Stimulated activated CD4-positive, alpha-beta T cell treated with anti-CD3 and anti-CD28 coated beads, Interleukin-15, amount 100 ng/mL, for 1 hour (primary cell): ENCODE data around the gene HOXA9.

Experiments used
- DNase-seq, 2 donors: peaks; one replicate each; pipeline ENCODE4 v3.0.0-alpha.2; 2020; ENCODE audit warnings: low read depth in 1 of 2, low spot score in 1 of 2

Gene HOXA9

DNA sequence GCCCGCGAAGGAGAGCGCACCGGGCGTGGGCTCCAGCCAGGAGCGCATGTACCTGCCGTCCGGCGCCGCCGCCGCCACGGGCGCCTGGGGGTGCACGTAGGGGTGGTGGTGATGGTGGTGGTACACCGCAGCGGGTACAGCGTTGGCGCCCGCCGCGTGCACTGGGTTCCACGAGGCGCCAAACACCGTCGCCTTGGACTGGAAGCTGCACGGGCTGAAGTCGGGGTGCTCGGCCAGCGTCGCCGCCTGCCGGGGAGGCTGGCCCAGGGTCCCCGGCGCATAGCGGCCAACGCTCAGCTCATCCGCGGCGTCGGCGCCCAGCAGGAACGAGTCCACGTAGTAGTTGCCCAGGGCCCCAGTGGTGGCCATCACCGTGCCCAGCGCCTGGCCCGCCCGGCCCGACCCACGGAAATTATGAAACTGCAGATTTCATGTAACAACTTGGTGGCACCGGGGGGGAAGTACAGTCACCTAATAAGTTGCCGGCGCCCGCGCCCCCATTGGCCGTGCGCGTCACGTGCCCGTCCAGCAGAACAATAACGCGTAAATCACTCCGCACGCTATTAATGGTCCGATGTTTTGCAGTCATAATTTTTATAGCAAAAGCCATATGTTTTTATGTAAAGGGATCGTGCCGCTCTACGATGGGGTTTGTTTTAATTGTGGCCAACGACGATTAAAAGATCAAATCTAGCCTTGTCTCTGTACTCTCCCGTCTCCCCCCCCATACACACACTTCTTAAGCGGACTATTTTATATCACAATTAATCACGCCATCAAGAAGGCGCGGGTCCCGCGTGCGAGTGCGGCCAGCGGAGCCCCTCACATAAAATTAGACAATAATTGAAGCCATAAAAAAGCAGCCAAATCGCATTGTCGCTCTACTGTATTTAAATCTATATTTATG, at the start of gene HOXA9:
Gene HOXA9, minus strand, starts transcription at position 449 of the 907 bp plus-strand sequence. Its CDS starts 80 bp downstream, at position 369.
- DNase-seq, result no peak

DNA sequence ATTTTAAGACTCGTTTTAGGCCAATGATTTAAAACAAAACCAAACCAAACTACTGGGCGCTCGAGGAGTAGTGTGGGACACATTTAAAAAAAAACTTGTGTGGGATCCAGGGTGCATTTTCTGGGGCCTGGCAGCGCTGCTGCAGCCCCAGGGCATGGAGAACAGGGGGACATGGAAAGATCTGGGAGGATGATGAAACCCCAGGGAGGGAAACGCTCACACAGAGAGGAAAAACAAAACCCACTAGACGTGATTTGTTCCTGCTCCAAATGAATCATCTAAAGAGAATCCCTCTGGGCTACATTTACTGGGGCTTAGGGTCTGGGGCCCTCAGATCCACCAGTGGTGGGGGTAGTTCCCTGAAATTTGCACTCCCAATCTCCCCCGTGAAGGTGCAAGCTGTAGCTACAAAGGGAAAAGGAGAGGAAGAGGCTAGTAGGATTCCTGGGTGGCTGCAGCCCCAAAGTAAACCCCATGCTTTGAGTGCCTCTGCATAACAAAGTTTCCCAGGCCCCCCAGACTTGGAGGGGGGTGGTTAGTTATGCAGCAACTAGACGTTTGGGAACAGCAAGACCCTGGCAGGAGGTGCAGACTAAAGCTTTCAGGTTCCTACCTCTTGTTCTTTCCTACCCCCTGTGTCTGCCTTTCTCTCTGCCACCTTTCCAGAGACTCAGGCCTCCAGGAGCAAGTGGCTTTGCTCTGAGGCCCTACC, 49.1 kb upstream of the HOXA9 start:
- no peak for DNase-seq

DNA sequence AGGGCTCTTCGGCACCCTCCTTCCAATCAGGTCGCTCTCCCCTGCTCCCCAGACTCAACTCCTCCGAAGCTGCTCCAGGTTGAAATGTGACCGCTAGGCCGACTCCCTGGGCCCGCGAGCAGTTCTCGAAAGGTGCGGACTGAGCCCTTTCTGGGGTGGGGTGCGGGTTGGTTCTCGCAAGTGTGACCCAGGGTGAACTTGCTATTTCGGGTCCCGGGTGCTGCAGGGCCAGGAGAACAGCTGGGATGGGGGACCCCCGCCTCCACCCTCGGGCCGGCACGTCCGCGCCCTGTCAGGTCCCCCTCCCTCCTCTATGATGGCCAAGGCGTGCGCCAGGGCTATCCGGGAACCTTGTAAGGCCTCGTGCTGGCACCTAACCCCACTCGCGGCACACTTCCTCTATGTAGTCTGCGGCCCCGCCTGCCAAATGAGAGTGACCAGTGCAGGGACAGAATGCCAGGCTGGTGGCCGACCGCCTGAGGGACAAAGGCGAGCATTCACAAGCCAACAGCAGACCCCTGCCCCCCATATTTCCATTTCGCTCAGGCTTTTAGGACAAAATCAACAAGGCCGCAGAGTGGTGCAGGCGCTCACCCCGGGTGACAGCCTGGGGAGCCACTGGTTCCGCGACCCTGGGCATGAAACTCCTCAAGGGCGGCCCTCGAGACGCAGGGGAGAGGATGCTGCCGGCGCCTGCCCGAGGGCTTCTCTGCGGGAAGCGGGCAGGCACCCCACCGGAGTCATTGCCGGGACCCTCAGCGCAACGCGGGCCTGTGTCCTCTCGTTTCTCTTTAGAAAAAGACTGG, 48.3 kb upstream of the HOXA9 start:
- no peak for DNase-seq

DNA sequence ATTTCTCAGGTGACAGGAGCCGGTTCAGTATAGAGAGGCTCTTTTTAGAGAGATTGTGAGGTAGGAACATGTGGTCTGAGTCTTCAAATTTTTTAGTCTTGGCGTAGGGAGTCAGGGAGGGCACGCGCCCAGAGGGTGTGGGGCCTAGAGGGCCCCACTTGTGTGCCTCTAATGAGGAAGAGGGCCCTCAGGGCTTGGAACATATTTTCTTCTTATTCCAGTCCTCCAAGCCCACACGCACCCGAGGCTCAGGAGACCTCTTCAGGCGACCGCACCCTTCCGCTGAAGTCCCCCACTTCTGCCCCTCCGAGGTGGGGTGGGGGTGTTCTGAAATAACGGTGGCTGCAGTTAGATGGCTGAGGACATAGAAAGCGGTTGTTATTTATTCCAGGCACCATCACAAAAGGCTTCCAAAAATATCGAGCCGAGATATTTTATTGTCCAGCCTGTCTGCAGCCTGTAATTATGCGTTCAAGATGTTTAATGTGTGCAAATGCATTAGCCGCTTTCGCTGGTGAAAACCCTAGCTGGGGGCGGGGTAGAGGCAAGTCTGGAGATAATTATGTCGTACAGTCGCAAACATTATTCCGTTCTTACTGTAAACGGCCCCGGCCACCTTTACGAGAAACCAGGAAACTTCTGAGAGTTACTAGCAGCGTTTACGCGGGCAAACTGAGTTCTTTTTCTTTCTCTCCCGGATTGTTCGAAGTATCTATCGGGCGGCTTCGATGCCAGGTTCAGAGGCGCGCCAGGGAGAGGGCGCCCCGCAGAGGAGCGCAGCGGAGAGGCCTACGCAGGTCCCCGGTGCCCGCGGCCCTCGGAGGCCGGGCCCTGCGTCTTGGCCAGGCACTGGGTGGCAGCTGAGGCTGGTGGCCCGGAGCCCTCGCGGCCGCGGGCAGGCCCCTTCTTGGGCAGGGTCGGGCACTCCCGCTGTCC, 47.4 kb upstream of the HOXA9 start:
- DNase-seq, result no peak

DNA sequence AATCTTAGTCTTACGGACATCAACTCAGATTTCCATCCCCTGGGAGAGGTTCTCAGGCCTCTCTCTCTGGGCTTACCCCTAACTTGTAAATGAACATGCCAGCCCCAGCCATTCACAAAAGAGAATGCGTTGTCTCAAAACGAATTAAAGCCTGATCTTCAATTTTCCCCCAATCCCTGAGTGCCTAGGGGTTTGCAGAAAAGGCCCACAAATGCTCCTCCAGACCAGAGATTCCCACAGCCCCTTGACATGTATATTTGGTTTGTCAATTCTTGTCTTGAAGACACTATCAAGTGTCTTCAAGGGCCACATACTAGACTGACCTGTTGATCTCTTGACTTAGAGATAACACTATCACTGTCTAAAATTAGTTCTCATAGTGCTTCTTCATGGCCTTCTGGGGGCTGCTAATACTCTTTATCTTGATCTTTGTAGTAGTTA, 46.4 kb upstream of the HOXA9 start:
- DNase-seq, result no peak

DNA sequence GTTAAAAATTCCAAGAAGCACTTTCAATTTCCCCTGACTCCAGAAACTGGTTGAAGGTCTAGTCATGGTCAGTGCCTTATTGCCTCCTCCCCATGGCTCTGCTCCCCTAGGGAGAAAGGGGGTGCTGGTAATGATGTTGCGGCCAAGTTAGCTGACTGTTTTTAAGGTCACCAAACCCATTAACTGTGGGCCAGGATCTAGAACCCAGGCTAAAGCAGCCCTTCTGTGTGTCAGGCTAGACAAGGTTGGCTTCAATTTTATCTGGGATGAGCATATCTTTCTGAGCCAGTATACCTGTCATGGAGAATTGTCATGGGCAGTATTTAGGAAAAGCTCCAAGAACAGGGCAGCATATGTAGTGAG, 45.7 kb upstream of the HOXA9 start:
- DNase-seq, result no peak

DNA sequence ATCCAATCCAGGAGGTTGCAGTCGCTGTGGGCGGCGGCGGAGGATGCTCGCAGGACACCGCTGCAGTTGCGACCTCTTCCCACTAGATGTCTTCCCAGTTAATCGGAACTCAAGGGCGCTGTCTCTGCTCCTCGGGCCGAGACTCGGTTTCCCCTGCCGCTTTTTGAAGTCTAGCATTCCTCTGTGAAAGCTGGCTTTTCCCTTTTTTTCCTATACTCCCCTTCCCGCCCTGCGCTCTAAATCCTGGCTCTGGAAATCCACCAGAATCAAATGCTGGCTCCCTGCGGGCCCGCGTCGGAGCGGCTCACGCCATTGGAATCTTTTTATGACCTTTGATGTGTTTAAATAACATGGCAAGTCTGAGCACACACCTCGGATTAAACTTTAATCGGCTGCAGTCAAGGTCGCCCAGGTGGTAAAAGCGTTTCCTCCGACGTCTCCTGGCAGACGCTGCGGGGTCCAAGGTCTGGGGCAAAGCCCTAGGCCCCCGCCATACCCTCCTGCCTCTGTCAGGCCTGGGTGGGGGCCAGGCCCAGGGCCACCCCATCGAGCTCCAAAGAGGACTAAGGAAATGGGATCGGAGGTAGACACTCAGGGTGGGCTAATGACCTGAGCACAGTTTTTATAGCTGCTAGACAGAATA, 45.2 kb upstream of the HOXA9 start:
- no peak for DNase-seq

DNA sequence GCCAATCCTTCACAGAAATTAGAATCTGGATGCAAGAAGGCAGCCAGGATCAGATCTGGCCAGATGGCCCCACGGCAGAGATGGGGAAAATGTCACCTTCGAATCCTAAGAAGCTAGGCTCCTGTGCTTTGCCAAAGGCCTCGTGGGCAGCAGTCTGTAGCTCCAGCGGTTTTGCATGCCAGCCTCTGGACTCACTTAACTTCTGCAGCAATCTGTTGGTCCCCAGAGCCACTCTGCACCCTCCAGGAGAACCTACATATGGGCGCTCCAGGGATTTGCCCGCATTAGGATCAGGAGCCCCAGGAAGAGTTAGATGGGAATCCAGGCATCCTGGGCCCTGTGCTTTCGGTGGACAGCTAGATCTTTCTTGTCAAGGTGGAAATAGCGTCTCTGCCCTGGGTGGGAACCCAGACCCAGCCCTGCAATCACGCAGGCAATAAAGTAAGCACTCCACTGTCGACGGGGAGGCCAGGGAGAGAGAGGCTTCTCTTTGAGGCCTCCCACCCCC, 44.6 kb upstream of the HOXA9 start:
- no peak for DNase-seq

DNA sequence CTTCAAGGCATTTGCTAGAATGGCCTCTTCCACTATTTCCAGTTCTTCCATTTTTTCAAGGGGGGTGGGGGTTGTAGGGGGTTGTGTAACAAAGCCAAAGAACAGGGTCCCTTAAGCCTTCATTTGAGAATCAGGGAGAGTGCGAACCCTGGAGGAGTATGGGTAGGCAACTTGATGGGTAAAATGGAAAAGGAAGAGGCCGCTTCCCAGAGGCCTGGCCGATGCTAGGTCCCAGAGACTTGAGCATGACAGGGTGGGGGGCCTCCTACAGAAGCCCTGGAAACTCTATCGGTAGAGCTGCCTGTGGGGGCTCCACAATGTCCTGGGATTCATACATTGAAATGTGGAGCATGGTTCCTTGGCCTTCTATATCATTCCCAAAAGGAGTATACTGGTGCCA, 43.7 kb upstream of the HOXA9 start:
- no peak for DNase-seq

DNA sequence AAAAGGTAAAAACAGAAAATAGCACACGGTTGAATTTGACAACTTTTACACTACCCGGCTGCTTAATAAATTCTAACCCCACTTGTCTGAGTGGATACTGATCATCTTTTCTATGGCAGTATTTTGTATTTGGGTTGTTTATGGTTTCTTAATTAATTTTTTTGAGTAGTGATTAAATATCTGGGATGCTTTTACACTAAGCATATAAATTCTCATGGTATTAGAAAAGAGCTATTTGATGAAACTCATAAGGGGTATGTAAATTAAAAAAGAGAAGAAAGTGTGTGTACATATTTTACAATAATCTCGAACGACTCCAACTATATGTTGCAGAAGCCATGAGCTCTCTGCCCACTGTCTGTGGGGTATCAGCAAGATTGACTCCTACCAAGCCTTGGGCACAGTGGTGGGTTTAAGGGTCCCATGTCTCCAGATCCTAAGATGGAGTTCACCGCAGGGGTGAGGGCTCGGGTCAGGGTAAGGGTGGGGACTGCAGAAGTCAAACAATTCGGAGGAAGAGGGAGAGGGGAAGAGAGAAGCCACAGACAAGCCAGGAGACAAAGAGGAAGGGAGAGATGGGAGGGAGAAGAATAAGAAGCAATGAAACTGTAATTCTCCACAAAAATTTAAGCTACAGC, 42.1 kb upstream of the HOXA9 start:
- DNase-seq, result no peak

DNA sequence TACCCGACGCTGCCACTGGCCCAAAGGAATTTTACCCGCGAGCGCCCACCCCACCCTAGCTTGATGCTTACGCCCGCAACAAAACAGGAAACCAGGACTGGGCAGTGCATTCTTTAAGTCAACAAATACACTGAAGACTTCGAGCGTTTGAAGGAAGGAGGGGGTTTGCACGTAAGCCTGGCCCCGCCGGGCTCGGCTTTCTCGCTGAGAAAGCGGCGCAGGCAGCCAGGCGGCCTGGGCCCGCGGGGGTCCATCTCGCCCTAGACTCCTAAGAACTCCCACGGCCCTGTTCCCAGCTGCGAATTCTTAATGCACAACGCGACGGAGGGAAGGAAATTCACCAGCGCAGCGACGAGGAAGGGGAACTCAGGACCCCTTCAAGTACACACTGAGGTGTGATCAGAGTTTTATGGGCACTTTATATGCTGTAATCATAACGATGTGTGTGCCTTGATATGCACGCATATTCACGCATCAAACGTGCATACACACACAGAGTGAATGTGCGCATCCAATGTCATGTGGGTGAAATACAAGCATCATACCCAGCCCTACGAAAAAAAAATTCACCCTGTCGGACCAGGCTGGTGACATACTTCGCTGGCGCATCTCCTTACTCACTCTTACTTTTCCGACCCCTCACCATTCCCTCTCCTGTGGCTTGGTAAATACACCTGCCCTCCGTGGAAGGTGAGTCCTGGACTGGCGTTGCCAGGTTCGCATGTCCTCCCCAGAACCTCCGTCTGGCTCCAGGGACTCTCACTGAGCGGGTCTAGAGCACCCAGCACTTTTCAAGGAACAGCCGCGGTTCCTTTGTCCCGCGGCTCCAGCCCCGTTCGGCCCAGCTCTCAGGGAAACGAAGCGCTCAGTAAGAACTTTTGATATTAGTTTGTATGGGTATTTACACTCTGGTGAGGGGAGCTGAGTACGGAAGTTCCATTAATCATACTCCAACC, 40.3 kb upstream of the HOXA9 start:
- DNase-seq, result no peak

DNA sequence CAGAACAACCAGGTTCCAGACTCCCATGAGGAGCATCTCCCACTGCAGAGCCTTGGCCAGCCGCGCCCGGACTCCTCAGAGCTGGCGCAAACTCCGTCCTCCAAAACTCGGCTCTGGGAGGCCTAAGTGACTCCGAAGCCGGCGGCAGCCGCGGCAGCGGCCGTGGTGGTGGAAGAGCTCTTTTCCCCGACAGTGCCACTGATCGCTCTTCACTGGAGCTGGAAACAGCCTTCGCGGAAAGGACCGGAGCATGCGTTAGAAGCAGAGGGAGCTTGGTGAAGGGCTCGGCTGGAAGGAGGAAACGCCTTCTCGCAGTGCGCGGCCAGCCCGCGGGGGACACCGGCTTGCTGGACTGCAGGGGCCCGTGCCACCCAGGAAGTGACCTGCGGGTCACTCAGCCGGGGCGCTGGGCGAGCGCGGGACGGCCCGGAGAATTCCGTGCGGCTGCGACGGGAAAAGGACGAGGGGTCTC, 39.5 kb upstream of the HOXA9 start:
- no peak for DNase-seq

DNA sequence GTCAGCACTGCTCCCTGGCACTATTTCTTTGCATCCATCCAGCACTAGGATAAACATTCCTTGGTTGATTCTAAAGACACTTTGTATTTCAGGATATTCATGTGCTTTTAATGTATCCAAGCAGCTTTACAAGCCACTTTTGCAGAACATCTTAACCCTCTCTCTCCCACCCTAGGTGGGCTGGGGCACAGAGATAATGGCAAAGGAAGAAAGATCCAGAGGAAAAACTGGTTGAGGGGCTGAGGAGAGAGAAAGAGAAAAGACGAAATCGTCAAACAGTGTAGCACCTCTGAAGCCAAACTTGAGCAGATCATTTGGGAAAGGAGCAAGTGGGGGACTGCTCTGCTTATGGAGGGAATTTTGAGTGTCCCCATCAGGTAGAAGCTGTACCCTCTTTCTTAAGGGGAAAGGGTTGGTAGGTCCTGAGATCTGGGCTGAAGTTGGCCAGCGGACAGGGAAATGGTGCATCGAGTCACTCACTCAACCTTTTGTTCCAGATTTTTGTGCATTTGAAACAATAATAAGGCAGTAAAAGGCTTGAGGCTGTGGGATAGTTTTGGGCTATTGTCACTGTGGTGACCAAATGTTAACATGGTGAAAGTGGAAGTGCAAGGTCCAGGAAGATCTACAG, 38.7 kb upstream of the HOXA9 start:
- no peak for DNase-seq

DNA sequence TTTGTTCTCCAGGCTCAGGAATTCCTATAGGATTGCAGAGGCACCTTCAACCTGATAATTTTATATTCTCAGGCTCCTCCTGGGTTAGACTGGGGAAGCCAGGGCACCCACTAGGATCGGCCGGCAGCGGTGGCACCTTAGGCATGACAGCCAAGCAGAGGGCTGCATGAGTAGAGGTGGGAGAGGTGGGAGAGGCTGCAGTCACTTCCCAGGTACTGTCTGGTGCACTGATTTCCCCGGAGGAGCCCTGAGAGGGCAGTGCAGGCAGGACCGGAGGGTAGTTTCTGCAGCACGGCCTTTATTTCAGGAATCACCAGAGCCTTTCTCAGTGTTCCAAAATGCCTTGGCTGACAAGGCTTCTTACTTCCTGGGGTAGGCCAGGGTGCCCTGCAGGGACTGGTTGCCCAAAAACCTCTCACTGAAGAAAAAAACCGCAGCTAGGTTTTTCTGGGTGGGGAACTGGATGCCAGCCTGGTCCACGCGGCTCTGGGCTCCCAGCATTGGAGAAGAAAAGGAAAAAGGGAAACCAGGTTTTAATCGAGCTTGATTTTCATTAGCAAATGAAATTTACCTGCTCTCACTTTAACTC, 38.1 kb upstream of the HOXA9 start:
- DNase-seq, result no peak

DNA sequence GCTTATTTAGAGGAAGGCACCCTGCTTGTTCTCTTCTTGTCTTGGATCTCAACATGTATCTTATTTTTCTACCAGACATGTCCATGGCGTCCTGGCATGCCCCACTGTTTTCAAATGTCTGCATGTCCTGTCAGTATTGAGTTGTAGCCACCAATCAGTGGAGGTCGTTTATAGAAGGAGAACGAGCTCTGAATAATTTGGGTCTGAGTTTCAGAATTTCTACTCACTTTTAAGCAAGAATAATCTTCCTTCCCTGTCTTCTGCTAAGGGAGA, 37.5 kb upstream of the HOXA9 start:
- DNase-seq, result no peak

DNA sequence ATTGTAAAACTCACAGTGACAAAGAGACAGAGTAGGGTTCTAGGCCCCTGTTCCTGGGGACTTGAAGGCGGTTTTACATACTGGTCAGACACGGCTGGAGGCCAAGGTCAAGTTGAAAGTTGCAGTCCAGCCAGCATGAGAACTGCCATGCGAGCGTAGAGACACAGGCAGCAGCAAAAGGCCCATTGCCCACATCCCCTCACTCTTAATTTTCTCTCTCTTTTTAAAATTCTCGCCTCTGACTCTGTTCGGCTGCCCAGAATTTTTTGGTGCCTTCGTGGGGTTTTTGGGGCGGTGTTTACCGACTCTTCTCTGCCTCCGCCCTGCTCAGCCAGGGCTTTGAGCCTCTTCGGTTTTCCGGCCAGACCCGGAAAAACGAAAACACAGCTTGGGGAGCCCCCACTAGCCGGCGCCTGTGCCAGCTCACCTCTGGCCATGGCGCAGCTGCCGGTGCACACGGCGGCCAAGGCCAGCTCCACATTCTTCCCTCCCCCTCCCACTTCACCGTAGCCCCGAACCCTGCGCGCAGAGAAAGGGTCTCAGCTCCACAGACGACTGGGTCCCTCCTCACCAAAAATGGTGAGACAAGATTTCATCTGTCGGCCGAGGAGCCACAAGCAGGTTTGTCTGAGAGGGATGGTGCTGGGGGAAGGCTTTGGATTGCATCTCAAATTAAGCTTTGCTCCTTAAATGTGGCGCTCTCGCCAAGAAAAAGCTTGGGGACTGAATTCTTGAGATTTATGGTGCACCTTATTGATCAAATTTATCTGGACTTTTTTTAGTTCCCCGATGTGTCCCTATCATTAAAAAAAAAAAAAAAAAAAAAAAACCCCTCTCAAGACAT, 36.9 kb upstream of the HOXA9 start:
- DNase-seq, result no peak

DNA sequence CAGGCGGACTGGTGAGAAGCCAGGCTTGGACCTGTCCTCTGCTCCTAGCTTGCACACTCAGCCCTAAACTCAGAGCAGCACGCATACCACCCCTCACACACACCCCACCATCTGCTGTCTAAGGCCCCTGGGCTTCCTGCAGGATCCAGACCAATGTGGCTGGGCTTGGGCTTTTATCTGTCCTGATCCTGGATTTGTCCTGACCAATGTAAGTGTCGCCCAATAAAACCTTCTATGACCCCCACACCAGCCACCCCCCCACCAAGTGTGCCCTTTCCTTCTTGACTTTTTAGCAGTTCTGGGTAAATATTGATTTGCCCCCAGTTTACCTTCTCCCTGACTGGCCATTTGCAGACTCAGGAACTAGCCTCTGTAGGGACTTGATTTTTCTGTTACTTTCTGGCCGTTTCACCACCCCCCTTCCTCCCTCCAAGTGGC, 36.3 kb upstream of the HOXA9 start:
- DNase-seq, result no peak
